GM12892 (cell line): ENCODE results near the gene LRP8.

Source experiments
- POLR2AphosphoS5 ChIP-seq: IDR thresholded peaks from 2 replicates; pipeline ENCODE4 v1.6.1; 2011; ENCODE audit warnings: low read depth, low read length, control low read depth
- TAF1 ChIP-seq: IDR thresholded peaks from 2 replicates; pipeline ENCODE4 v1.6.1; 2011; ENCODE audit warnings: low read depth, mild to moderate bottlenecking, control low read depth, low read length, borderline replicate concordance

- TF ChIP-seq POLR2AphosphoS5 (no peak), TAF1 (no peak)
Measured at GRCh38 chr1:53254011-53254640, 73.7 kb downstream of the LRP8 start.
